Germinal center (tissue), 1 donor: Measurements from ENCODE around the gene RPS6KC1.
"Not testable (repeated sequence)": the region's sequence is repeated elsewhere in the genome, so short reads cannot be mapped to it uniquely, and the experiment has no call there.

Experiments
- DNase-seq: peaks from one replicate; pipeline ENCODE4 v3.0.0; 2012; ENCODE audit warnings: mixed read lengths, low spot score

Gene RPS6KC1

DNA sequence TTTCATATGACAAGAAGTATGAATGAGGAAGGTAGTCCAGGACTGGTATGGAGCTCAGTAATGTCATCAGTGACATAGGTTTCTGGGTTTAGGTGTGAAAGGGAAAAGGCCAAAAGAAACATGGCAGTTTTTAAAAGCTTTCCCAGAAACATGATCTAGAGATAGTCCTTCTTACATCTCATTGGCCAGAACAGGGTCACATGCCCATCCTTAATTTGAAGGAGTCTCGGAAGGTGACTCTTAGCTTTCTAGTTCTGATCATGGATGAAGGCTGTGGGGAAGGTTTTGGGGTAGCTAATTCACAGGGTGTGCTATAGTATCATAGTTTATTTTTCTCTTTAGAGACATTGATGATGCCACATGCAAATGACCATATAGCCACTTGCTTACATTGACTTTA lies 55.3 kb downstream of the RPS6KC1 start:
- DNase-seq = no peak

DNA sequence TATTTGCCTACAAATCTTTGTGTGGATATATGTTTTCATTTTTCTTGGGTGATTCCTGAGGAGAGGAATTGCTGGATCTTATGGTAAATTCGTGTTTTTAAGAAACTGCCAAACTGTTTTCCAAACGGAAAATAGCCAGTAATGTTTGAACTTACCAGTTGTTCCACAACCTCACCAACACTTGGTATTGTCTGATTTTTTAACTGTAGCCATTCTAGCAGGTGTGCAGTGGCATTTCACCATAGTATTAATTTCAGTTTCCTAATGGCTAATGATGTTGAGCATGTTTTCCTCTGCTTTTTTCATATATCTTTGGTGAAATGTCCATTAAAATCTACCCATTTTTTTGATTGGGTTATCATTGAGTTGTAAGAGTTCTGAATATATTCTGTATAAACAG lies 56.6 kb downstream of the RPS6KC1 start:
- no peak for DNase-seq

GRCh38 chr1:213110349-213111300 lies 59.6 kb downstream of the RPS6KC1 start:
- DNase-seq = no peak

GRCh38 chr1:213111502-213111901 lies 60.5 kb downstream of the RPS6KC1 start:
- DNase-seq = no peak

DNA sequence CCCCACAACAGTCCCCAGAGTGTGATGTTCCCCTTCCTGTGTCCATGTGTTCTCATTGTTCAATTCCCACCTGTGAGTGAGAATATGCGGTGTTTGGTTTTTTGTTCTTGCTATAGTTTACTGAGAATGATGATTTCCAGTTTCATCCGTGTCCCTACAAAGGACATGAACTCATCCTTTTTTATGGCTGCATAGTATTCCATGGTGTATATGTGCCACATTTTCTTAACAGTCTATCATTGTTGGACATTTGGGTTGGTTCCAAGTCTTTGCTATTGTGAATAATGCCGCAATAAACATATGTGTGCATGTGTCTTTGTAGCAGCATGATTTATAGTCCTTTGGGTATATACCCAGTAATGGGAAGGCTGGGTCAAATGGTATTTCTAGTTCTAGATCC lies 61.7 kb downstream of the RPS6KC1 start:
- DNase-seq = not testable (repeated sequence)

DNA sequence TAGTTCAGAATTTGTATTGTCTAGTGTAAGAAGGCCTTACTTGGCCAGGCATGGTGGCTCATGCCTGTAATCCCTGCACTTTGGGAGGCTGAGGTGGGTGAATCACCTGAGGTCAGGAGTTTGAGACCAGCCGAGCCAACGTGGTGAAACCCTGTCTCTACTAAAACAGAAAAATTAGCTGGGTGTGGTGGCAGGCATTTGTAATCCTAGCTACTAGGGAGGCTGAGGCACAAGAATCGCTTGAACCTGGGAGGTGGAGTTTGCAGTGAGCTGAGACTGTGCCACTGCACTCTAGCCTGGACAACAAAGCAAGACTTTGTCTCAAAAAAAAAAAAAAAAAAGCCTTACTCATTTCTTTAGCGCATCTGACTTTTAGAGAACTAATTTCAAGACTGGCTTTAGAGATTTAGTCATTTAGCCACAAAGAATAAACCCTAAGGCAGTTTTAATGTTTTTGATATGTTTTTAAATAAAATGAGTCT lies 66.7 kb downstream of the RPS6KC1 start:
- DNase-seq = not testable (repeated sequence)

- no peak for DNase-seq
These were observed 68.8 kb downstream of the RPS6KC1 start for GRCh38 chr1:213119794-213120193.

- no peak for DNase-seq
These were observed 69.3 kb downstream of the RPS6KC1 start for GRCh38 chr1:213120386-213120785.

GRCh38 chr1:213120961-213121360 lies 69.9 kb downstream of the RPS6KC1 start:
- DNase-seq = no peak

- no peak for DNase-seq
These were observed 71.5 kb downstream of the RPS6KC1 start for GRCh38 chr1:213122514-213122929.

GRCh38 chr1:213123087-213123486 lies 72.0 kb downstream of the RPS6KC1 start:
- DNase-seq = no peak

GRCh38 chr1:213123536-213123935 lies 72.5 kb downstream of the RPS6KC1 start:
- DNase-seq = no peak

- DNase-seq = no peak
These were observed 73.5 kb downstream of the RPS6KC1 start for GRCh38 chr1:213124590-213124989.

DNA sequence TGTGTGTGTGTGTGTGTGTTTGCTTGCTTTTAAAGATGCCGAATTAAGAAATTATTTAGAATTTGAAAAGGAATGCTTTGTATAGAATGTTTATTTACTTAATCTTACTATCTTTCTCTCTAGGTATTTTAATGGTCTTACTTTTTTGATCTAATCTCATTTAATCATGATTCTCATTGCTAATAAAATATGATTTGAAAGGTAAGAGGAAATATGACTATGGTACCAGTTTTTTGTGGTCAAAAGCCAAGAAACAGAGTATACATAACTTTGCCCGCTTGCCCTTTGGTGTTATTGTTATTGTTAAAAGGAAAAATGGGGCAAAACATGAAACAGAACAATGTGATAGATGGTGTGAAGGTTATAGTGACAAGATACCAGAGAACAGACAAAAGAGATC lies 74.6 kb downstream of the RPS6KC1 start:
- DNase-seq = no peak

DNA sequence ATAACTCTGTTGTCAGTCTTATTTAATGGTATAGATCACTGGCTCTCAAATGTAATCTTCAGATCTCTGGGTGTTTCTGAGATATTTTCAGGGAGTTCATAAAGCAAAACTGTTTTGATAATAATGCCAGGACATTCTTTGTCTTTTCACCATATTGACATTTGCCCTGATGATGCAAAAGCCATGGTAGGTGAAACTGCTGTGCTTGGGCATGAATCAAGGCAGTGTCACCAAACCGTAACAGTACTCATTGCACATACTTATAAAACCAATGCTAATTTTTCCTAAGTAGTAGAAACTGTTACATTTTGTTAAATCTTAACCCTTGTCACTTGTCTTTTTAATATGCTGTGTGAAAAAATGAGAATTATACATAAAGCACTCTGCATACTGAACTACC lies 76.0 kb downstream of the RPS6KC1 start:
- DNase-seq = no peak

DNA sequence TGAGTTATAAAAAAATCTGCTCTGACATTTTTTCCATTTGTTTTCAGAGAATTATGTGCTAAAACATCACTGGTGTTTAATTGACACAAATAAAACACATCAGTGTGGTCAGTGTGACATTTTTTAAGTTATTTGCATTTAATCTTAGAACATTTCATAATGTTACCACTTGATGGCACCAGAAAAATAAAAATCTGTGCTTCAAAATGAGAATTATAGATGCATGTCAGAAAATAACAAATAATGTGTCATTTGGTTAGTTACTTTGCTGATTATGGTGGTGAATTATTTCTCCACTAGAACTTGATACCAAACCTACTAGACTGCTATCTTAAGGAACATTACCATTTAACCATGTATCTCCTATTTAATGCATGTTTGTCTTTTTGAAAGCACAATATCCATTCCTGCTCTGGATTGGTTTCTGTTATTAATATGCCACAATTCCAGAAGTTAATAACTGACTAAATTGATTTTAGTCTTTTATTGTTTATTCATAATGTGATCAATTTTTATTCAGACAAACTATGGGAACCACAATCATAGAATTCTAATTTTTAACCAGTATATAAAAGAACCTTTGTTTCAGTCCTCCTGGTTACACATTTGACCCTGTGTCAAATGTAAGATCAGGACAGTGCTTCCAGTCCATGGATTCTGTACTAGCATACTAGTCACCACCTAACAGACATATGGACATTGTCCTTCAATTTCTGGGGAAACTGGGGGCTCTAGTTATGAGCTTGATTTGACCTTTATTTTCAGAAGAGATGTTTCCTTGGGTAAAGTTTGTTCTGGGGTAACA lies 81.0 kb downstream of the RPS6KC1 start:
- DNase-seq = no peak

DNA sequence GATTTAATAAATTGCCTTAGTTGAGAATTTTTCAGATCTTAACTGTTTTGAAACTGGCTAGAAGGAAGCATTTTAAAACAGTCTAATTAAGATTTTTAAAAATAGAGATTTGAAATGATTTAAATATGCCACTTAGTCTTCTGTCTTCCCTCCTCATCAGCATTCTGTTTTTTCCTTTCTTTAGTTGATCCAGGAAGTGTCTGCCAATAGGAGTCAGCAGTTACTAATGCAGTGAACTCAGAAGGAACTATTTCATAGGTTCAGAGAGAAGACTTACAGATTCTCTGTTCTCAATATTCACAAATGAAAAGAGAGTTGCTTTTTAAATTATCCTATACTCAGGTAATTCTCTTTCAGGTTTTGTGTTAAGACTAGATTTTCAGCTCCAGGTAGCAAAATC lies 84.5 kb downstream of the RPS6KC1 start:
- no peak for DNase-seq

DNA sequence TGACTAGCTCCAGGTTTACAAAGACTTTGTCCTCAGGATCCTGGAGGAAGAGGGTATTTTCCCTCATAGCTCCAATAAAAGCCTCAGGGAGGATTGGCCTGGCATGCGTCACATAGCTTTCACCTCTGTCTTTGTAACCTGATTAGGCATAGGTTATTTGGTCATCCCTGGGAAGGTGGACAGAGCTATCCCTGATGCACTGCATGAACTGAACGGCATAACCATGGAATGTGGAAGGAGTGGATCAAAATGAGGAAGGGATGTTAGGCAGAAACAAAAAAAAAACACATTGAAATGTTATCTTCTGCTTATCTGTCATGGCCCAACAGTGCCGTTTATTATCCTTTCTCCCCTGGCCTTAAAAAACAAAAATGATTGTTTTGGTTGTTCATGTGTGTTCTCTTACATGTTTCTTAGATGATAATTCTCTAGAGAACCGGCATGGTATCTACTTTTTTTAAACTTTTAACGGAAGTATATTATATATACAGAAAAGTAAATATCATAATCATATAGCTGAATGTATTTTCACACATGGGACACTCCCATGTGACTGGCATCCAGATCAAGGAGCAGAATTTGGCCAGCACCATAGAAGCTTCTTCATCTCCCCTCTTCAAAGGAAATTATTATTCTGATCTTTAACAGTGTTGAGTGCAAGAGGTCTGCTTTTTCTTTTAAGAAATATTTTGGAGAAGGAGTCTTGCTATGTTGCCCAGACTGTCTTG lies 85.3 kb downstream of the RPS6KC1 start:
- DNase-seq = no peak

- no peak for DNase-seq
These were observed 87.3 kb downstream of the RPS6KC1 start for GRCh38 chr1:213138391-213138790.

DNA sequence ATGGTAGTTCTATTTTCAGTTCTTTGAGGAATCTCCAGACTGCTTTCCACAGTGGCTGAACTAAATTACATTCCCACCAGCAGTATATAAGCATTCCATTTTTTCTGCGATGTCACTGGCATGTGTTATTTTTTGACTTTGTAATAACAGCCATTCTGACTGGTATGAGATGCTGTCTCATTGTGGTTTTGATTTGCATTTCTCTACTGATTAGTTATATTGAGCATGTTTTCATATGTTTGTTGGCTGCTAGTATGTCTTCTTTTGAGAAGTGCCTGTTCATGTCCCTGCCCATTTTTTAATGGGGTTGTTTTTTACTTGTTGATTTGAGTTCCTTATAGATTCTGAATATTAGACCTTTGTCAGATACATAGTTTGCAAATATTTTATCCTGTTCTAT lies 87.9 kb downstream of the RPS6KC1 start:
- no peak for DNase-seq

DNA sequence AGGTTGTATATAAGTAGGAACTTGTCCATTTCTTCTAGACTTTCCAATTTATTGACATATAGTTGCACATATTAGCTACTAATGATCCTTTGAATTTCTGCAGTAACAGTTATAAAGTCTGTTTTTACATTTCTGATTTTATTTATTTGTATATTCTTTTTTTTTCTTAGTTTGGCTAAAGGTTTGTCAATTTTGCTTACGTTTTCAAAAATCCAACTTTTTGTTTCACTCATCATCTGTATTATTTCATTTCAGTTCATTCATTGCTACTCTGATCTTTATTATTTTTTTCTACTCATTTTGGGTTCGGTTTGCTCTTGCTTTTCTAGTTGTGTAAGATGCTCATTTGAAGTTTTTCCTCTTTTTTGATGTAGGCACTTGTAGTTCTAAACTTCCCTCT lies 97.9 kb downstream of the RPS6KC1 start:
- DNase-seq = no peak

GRCh38 chr1:213150090-213150489 lies 99.0 kb downstream of the RPS6KC1 start:
- DNase-seq = not testable (repeated sequence)
